Stimulated activated CD4-positive, alpha-beta T cell treated with anti-CD3 and anti-CD28 coated beads, Interleukin-2, amount 100 ng/mL, for 4 hours (primary cell): ENCODE measurements around the gene MRPL12.
A peak's percentile ranks its signal among the peaks of the same experiment; 100 is the strongest.
"Not testable (repeated sequence)": the region's sequence is repeated elsewhere in the genome, so short reads cannot be mapped to it uniquely, and the experiment has no call there.

Source experiments
- DNase-seq: peaks from one replicate; pipeline ENCODE4 v3.0.0-alpha.2; 2020; ENCODE audit warnings: low read depth

Gene MRPL12

DNA sequence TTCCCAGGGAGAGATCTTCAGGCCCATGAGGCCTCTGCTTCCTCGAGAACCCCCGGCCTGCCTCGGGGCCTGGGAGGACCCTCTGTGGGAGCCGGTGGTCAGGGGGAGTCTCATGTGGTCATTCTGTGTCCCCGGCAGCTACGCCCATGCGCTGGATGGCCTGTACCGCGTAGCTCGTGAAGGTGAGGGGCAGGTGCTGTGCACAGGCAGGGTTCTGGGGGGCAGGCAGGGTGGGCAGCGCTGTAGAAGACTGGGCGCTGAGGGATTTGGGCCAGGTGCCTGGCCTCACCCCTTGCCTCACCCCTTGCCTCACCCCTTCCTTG, 13.5 kb downstream of the MRPL12 start:
- no peak for DNase-seq

GRCh38 chr17:81717049-81717765, 14.0 kb downstream of the MRPL12 start:
- no peak for DNase-seq

- DNase-seq, result no peak
Measured at GRCh38 chr17:81717766-81718089, 14.6 kb downstream of the MRPL12 start.

GRCh38 chr17:81719410-81720266, 16.5 kb downstream of the MRPL12 start:
- DNase-seq, result no peak

DNA sequence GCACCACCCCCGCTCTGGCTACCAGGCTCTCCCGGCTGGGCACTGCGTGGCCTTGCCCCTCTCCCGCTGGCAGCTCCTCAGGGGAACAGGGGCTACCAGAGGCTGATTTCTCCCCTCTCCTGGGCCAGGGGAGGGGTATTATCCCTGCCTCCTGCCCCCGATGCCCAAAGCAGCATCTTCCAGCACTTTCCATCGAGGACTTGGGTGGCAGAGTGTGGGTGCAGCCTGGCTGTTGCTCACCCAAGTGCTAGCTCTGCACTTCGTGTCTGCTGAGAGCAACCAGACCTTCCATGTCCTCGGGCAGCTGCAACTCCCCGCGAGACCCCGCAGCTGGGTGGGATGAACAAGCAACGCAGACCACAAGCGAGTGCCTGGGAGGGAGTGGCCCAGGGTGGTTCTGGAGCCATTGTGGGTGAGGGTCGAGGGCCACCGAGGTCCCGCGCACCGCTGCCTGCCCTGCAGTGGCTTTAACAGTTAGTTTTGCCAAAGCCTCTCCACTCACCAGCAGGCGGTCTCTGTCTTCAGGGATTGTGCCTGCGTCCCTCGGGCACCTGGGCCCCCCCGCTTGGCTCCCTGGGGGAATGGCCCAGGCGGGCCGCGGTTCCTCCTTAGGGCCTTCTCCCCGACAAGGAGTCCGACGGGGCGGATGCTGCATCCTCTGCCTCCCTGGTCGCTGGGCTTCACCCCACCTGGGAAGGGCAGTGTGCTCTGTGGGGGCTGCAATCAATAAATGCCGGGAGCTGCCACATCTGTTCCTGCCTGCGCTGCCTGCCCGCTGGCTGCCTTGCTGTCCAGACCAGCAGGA, 17.3 kb downstream of the MRPL12 start:
- DNase-seq, result no peak

DNA sequence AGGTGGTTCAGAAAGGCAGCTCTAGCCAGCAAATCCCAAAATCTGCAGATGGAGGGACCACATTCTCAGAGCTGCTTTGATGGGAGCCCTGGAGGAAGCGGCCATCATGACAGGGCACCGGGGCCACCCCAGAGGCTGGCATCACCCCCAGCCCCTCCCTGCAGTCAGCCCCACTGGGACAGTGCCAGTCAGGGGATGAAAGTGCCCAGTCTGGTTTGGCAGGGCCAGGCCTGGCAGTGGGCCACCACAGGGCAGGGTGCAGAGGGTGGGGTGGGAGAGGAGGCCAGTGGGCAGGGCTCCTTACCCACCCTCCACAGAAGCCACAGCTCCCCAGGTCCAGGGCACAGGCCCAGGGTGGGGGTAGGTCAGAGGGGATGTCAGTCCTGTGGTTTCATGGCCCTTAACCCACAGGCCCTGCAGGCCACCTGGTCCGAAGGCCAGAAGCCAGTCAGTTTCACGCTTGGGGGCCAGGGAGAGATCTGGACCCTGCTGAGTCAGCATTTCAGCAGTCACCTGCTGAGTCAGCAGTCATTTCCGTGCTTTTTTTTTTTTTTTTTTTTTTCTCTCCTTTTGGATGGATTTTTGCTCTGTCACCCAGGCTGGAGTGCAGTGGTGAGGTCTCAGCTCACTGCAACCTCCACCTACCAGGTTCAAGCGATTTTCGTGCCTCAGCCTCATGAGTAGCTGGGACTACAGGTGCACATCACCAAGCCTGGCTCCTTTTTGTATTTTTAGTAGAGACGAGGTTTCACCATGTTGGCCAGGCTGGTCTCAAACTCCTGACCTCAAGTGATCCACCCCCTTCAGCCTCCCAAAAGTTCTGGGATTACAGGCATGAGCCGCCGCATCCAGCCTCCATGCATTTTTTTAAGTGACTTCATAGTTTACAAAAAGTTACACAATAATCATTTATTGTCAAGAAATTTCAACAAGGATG, 19.3 kb downstream of the MRPL12 start:
- no peak for DNase-seq

- DNase-seq, result no peak
Measured at GRCh38 chr17:81723651-81724209, 20.6 kb downstream of the MRPL12 start.

GRCh38 chr17:81725439-81725838, 22.3 kb downstream of the MRPL12 start:
- no peak for DNase-seq

DNA sequence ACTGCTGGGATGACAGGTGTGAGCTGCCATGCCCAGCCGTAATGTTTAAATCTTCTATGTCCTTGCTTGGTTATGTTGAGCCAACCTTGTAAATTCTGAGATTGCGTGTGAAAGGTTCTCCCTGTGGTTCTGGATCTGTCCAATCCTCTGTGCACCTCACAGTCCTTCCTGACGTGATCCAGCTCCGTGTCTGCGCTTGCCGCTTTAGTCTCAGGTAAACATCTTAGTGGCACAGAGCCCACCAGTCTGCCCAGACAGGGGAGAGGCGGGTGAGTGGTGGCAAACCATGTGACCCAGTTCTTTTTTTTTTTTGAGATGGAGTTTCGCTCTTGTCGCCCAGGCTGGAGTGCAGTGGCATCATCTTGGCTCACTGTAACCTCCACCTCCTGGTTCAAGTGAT, 22.8 kb downstream of the MRPL12 start:
- no peak for DNase-seq

DNA sequence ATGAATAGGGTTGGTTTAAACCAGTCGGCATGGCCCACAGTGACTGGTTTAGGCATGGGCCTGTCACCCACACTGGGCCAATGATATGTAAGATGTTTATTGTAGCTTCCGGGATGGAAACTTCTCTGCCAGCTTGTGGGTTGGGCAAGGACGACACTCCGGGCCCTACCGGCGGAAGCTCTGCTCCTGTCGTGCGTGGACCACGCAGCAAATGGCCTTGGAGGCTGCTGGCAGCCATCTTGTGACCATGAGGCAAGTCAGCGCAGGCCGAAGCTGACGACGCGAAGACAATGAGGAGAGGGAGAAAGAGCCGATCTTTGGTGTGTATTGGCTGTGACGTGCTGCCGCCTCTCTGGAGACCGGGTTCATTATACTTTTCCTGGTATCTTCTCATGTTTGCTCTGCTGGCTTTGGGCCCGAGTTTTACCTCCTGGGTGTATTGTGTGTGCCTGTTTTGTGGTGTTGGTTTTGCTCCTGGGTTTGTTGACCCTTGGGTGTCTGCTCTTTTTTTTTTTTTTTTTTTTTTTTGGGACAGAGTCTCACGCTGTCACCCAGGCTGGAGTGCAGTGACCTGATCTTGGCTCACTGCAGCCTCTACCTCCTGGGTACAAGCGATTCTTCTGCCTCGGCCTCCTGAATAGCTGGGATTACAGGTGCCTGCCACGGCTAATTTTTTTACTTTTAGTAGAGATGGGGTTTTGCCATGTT, 24.3 kb downstream of the MRPL12 start:
- DNase-seq, result no peak

- peak; percentile 35 for DNase-seq
Measured at GRCh38 chr17:81733507-81734404, 30.6 kb downstream of the MRPL12 start.

GRCh38 chr17:81734405-81735263, 31.5 kb downstream of the MRPL12 start:
- DNase-seq, result no peak

- no peak for DNase-seq
Measured at GRCh38 chr17:81735264-81736102, 32.3 kb downstream of the MRPL12 start.

GRCh38 chr17:81737947-81738800, 35.0 kb downstream of the MRPL12 start:
- no peak for DNase-seq

GRCh38 chr17:81738801-81739393, 35.7 kb downstream of the MRPL12 start:
- no peak for DNase-seq

DNA sequence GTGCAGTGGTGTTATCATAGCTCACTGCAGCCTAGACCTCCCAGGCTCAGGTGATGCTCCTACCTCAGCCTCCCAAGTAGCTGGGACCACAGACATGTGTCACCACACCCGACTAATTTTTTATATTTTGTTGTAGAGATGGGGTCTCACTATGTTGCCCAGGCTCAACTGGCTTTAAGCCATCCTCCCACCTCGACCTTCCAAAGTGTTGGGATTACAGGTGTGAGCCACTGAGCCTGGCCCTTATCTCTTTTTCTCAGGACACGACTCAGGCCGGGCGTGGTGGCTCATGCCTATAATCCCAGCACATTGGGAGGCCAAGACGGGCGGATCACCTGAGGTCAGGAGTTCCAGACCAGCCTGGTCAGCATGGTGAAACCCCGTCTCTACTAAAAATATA, 36.4 kb downstream of the MRPL12 start:
- DNase-seq, result not testable (repeated sequence)
